Stimulated activated CD4-positive, alpha-beta T cell treated with anti-CD3 and anti-CD28 coated beads, Interleukin-2, amount 100 ng/mL, for 48 hours (primary cell): ENCODE data around the gene AMBRA1.

Experiments used
- DNase-seq, 2 donors: peaks; one replicate each; pipeline ENCODE4 v3.0.0-alpha.2; 2020

Gene AMBRA1

DNA sequence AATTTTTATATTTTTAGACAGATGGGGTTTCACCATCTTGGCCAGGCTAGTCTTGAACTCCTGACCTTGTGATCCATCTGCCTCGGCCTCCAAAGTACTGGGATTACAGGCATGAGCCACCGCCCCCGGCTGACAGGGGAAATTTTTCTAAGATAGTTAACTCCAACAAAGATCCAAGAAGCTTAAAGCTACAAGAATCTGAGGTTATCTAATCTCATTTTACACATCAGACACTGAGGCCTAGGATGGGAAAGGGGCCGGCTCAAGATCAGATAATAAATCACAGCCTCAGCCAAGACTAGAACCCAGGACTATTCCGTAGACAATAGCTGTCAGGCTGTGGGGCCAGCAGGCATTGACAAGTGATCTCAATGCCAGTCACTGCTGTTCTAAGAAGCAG lies 94.0 kb downstream of the AMBRA1 start:
- DNase-seq, result no peak

DNA sequence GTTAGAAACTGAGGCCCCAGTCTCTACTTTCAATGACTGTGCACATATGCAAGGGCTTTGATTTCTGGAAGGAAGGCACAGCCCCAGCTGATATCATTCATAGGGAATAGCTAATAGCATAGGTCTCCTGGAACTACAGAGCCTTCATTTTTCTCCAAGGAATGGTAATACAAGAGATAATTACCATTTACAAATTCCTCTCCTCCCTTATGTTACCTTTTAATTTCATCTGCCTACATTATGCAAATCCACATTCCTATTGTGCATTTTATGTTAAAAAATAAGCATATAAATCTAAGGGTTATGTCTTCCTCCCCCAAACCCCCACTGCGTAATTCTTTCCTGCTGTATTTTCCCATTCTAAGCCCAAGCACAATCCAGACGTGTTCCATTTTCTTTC lies 94.9 kb downstream of the AMBRA1 start:
- DNase-seq, result no peak

DNA sequence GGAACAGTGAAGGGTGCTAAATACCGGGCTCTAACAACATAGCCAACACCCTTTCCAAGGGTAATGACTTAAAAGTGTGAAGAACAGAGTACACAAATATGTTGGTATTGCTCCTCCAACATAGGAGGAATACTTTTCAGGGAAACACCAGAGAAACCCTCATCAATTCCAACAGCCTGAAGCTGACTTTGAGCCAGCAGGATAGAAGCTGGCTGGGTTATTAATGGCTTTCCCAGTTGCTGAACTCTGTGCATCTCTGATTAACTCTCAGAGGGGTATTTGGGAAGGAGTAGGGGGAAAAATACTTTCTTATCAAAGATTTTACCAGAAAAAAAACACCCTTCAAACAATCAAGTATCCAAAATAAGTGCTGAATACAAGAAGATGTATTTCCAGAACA lies 95.6 kb downstream of the AMBRA1 start:
- DNase-seq, result no peak

DNA sequence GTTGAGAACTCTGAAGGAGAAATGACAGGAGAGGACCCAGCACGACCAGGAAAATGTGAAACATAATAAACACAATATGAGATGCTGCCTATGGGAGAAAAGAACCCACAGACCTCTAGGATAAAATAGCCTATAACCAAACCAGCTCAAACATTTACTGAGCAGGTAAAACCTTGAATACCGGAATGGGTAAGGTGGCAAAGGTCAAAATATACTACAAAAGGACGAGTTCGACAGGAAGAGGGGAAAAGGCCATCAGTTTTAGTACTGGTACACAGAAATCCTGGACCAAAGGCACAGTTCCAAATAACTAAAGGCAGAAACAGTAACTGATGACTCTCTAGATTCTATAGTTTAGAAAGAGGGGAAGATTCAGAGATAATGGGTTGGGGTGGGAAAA lies 96.3 kb downstream of the AMBRA1 start:
- no peak for DNase-seq

DNA sequence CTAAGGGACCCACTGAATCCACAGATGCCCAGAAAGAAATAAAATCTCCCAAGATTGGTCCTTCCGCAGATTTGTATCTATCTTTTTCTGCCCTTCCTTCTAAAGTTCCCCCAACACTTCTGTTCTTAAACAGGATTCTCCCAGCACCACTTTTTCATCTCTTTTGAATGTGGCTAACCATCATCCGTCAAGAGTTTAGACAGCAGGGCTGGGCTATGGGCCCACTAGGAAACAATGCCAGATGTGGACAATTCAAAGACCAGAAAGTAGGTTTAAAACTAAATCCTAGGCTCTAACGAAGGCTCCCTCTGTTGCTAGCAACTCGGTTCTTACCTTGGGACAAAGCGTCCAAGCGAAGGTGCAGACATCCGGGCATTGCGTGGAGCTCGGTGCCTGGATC lies 100.0 kb downstream of the AMBRA1 start:
- no peak for DNase-seq

DNA sequence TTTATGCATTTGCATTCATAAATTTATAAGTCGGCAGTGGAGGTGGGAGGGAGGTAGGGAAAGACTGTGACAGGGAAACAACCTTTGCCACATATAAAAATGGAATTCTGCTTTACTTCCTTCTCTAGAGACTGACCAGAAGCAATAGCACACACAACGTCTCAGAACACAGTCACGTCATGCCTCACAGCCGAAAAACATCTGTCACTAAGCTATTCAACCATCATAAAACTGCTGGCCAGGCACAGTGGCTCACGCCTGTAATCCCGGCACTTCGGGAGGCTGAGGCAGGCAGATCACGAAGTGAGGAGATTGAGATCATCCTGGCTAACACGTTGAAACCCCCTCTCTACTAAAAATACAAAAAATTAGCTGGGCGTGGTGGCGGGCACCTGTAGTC lies 101.3 kb downstream of the AMBRA1 start:
- no peak for DNase-seq

DNA sequence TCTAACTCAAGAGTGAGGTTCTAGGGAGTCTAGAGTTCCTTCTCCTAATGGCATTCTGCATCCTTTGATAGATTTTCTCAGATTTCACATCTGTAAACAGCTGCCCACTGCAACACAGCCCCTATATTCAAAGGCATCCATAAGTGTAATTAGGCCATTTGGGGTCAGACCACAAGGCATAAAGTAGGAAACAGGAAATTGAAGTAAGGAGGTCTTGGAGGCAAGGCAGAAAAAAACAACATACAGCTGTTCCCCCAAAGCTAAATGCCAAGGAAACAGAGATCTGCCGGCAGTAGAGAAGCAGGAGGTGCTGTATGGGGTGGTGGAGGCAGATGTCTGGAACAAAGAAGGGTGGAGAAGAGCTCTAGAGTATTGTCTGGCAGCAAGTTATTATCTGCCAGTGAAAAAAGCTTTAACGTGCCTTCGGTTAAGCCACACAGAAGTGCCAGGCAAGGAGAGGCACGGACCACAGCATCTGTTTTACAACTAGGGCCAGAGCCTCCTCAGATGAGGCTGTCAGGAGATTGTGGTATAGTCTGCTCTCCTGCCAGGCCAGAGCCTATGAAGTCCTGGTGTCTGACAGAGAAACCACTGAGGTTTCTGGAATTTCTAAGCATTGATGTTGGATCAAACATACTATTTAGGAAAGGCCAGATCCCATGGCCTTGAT lies 102.0 kb downstream of the AMBRA1 start:
- no peak for DNase-seq

DNA sequence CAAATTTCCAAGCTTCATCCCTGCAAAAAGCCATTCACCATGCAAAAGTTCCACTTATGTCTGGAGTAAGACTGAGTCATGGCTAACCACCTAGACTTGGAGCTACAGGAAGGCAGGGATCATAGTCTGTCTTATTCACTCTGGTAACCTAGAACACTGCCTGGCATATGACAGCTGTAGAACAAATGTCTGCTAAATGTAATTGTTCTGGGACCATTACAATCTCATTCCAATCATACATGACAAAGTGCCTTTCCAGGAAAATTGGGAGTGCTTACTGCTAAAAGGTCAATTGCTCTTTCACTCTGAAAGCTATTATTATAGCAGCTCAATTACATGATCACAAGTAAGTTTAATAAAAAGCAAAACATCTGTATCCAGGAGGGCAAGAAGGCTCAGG lies 103.2 kb downstream of the AMBRA1 start:
- no peak for DNase-seq

DNA sequence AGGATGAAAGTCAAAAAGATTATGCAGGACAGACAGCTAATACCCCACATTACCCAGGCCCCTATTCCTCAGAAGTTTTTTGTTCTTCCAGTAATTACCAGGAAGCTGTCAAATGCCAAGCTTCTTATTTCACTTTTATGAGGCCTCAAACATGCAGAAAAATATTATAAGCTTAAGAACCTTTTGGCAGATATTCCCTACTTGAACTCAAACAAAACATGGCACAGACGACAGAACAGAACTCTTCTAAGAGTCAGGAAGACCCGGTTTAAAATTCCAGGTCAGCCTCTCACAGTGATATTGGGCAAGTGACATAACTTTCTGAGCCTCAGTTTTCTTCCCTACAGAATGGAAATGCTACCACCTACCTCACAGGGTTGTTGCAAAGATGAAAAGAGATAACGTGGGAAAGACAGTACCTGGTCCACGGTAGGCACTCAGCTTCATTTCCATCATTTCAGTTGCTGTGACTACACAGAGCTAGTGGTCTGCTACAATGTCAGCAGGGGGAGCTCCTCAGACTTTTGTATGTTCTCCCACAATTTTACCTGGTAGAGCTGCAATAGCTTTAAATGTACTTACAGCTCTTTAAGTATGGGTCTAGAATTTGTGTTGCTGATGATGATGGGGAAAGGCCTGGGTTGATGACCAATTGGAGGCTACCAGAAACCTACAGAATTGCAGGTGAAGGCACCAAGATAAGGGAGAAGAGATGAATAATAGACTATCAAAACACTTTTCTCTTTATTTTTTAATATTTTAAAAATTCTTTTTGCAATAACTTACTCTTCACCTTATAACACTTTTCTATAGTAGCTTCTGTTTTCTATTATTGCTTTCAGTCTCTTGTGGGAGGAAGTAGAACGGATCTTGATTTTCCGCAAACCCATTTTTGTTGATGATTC lies 103.9 kb downstream of the AMBRA1 start:
- peak in 1 of 2 donors; percentile 10 for DNase-seq

DNA sequence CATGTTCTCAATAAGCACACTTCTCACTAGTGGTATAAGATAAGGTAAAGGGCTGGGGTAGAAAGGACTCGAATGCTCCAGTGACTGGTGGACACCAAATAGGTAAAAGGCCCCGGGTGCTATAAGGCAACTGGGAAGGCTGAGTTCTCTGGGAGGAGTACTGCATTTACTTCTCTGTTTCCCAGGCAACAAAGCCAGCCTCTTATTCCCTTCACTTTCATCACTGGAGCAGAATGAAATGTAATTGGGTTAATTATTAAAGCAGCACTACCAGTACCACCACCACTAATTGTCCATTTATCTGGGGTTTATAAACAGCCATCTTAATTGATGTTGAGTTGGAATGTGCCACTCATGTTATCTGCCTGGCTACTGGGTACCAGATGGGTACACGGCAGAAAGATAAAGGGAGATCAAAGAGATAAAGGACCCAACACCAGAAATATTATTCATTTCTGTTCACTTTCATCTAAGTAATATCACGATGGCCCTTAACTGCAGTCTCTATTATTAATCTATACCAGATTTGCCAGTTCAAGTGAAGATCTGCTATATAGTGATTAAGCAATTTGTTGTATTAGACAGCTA lies 107.9 kb downstream of the AMBRA1 start:
- no peak for DNase-seq

DNA sequence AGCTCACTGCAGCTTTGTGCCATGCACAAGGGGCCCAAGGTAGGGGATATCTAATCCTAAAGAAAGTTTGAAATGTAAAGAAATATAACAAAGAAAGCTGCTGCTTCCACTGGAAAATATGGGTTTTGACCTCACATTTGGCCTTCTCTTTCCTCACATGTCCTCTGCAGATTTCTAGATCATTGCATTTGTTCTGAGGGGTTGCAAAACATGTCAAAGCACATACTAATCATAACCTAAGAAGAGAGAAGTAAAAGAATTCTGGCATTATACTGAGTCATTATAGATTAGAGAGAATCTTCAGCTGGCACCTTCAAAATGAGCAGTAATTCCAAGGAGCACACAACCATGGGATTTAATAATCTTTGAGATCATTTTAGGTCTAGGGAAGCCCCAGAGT lies 109.7 kb downstream of the AMBRA1 start:
- no peak for DNase-seq

DNA sequence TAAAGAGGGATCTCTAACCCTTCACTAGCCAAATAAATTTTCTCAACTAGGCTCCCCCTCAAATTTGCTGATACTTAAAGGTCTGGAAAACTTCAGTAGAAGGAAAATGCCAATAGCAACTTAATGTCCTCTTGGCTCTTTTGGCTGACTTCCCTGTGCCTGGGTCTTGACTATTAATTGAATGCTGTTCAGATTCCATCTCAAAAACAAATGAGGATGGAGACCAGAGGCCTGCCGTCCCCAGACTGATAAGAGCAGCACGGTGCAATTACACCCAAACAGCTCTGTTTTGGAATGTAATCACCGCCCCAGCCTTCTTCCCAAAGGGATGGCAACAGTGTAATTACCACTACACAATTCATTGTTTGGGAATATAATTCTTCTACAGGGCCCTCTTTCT lies 112.9 kb downstream of the AMBRA1 start:
- DNase-seq, result no peak

DNA sequence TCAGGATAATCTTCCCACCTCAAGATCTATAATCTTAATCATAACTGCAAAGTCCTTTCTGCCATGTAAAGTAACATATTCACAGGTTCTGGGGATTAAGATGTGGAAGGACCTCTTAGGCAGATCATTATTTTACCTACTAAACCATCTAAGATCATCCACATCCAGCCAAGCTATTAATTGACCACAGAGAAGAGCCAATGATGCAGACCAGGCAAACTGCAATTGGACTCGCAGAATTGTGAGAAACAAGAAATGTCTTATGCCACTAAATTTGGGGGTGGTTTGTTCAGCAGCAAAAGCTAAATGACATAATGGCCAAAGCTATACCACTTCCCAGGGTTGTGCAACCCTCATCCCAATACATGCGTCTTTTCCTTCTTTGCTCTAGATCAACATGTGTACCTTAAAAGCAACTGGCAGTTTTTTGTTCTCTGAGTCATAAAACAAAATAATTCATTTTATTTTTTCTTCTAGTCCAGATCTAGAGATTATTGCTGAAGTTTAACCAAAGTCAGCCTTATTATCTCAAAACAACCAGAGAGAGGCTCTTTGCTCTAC lies 113.6 kb downstream of the AMBRA1 start:
- DNase-seq, result no peak

DNA sequence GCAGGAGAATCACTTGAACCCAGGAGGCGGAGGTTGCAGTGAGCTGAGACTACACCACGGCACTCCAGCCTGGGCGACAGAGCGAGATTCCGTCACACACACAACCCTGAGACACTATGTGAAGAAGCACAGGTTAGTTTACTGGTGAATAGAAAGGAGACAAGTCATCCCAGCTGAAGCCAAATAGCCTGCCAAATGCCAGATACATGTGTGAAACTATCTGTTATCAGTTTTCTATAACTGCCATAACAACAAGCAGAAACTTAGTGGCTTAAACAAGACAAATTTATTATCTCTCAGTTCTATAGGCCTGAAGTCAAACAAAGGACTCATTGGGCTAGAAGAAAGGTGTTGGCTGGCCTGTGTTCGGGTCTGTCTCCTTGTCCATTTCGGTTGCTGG lies 114.2 kb downstream of the AMBRA1 start:
- no peak for DNase-seq

DNA sequence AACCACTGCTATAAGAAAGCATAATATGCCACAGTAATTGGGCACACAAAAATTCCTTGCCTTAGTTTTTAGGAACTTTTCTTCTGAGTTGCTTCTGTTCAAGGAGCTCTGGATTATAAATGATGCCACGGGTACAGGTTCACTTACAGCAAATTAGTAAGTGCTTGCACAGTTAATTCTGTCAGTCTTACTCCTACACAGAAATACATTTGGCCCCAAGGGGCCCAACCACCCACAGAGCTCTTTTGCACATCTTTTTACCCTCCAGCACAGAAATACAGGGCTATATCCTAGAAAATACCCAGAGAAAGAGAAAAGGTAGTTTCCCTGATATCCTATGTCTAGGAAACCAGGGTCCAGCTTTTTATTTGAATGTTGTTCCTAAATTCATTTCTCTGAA lies 115.6 kb downstream of the AMBRA1 start:
- DNase-seq, result no peak

DNA sequence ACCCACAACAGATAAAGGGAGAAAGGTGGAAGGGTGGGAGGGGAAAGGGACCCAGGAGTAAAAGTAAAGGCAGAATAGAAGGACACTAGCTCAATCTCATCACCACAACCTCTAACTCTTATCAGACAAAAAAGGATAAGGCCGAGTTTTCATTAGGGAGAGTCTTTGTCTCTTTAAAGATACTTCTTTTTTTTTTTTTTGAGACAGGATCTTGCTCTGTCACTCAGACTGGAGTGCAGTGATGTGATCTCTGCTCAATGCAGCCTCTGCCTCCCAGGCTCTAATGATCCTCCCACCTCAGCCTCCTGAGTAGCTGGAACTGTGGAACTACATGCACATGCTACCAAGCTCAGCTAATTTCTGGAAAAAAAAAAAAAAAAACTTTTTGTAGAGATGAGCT lies 116.7 kb downstream of the AMBRA1 start:
- no peak for DNase-seq

DNA sequence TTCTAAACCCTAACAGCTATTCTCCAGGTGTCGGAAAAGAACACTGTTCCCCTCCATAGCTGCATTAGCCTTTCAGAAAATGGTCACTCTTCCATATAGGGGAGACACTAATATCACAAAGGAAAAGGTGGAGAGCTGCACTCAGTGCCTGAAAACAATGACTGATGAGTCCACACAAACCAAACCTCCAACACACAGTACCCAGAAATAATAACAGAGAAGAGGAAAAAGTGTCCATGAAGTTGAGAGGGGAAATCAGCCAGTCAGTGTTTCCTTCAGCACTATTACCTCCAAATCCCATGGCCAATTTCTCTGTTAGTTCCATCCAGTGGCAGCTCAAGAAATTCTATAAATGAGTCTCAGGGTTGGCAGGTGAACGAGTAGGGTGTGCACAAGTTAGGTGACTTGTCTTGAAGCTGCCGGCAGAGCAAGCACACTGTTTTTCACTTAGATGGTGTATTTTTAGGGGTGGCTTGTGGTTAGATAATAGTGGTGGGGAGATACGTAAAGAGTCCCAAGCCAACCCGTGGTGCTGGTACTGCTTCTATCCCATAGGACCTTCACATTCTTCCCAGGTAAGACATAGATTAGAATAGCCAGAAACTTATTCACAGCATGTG lies 117.8 kb downstream of the AMBRA1 start:
- DNase-seq, result no peak

DNA sequence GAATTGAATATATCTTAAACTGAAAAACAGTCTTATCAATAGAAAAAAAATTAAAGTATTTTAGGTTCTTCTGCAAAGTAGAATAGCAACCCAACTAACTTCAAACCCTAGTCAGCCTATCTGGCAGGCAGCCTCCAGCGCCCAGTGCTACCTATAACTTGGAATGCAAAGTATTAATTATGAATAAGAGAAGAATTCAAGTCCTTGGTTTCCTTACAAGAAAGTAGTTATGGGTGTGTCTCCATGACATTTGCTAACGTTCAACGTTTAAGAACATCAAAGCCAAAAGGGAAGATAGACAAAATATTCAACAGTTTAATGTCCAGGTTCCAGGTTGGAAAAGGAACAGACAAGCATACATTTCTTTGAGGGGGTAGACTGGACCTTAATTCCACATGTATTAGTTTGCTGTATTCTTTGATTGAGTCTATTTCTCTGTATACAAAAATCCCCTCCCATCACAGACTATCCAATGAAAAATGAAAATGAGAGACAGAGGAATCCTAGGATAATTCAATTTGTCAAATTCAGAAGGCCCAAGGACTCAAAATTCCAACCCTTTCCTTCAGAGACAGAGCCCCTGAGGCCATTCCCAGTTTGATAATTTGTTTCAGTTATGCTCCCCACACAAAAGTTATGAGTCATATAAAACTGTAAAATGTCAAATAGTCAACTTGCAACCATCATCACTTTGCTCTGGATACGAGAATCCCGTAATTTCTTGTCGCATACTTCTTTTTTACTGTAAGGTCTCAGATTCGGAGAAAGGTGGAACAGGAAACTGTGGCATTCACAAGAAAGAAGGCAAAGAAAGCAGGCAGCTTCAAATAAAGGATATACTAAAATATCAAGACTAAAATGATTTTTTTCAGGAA lies 118.5 kb downstream of the AMBRA1 start:
- no peak for DNase-seq

DNA sequence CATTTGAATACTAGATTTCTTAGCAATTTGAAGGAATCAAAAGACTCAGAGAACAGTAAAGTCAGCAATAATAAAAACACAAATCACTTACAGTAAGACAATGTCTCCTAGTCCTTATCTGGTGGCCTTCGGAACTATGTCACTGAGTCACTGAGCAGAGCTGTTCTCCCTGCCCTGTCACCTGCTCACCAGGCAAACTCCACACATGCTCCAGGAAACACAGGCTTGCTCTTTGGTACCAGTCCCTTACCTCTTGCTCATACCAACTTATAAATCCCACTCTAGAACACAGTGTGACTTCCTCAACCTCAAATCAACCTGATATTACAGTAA lies 121.2 kb downstream of the AMBRA1 start:
- DNase-seq, result no peak

DNA sequence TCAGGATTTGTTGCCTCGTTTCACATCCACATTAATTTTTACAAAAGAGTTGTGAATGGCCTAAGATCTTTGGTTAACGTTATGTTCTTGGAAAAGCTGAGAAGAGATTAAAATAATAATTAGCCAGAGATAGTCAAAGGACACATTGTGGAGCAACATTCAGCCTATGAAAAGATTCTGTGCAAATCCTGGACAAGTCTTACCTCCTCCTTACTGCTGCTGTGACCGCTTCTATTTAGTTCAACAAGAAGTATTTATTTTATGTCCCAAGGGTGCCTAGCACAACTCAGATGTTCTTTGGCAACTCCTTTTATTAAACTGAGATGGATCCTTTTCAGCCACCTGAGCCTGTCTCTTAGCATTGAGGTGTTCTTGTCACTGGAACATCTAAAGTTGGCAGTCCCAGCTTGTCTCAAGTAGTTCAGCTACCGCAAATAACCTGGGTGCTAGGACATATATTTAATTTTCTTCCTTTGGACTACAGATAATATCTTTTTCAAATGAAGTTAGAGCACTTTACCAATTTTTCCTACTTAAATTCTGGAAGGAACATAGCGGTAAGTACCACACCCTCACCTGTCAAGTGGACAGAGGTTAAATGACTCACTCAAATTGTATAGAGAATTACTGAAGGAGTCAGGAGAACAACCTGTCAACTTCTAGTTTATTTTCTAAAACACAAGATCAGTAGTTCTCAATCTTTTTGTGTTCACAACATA lies 121.7 kb downstream of the AMBRA1 start:
- no peak for DNase-seq

DNA sequence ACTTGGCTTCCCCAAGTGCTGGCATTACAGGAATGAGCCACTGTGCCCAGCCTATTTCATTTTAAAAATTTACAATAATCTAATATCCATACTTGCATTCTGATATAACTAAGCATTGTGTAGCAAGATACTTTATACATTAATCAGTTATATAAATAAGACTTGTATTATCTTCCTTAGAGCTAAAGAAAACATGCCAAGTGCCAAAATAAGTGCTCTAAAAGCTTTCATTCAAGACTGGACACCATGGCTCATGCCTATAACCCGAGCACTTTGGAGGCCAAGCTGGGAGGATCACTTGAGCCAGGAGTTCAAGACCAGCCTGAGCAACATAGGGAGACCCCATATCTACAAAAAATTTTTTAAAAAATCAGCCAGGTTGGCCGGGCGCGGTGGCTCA lies 123.9 kb downstream of the AMBRA1 start:
- no peak for DNase-seq

DNA sequence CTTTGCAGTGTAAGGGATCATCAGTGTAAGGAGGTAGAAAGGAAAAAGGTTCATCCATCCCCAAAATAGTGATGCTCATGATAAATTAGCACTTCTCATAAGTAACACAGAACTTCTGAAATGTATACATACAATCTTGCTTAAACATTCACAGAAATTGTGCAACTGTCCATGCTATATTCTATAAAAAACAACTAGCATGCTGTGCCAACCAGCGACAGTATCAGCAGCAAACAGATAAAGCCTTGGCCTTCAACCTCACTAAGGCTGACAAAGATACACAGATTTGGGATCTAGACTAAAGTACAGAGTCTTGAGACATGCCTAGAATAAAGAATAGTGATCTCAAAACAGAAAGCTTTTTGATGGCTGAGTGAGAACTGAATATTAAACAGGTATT lies 128.1 kb downstream of the AMBRA1 start:
- no peak for DNase-seq
